ENCODE results near the gene BASP1.

DNA sequence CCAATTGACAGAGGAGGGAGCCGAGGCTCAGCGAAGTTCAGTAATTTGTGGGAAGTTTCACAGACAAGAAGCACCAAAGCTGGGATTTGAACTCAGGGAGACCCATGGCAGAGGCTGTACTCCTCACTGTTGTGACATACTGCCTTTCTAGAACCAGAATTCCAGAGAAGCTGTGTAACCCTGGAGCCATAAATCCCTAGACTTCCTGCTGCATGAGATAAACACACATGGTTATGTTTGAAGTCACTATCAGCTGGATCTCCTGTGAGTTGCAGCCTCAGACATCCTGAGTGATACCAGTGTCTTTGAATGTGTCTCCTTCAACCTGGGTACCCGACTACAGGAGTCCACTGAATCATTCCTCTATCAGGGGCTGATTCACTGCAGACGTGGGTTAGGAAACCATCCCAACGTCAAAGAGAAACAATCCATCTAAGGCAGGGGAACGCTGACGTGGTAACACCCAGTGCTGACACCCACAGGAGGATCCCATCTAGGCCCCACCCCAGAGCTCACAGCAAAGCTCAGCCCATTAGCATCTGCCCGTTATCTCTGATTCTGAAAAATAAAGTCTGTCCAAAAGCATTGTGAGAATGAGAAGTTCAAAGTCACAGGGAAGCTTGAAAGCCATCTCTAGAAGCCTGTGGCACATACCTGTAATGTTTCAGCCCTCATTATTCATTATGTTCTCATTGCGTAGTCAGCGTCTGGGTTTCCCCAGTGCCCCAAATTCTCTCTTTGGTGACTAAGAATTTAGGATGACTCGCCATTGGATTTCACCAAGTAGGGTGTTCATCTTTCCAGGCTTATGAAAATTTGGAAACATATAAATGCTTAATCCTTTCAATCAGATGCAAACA lies 36.3 kb upstream of the BASP1 start:
- TF ChIP-seq, protein P1, sequence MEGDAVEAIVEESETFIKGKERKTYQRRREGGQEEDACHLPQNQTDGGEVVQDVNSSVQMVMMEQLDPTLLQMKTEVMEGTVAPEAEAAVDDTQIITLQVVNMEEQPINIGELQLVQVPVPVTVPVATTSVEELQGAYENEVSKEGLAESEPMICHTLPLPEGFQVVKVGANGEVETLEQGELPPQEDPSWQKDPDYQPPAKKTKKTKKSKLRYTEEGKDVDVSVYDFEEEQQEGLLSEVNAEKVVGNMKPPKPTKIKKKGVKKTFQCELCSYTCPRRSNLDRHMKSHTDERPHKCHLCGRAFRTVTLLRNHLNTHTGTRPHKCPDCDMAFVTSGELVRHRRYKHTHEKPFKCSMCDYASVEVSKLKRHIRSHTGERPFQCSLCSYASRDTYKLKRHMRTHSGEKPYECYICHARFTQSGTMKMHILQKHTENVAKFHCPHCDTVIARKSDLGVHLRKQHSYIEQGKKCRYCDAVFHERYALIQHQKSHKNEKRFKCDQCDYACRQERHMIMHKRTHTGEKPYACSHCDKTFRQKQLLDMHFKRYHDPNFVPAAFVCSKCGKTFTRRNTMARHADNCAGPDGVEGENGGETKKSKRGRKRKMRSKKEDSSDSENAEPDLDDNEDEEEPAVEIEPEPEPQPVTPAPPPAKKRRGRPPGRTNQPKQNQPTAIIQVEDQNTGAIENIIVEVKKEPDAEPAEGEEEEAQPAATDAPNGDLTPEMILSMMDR (IDR thresholded peaks at IDR 0.05; ENCODE audit: insufficient read depth, low read length) = no peak
- no peak for TF ChIP-seq GABPA (IDR thresholded peaks at IDR 0.05; ENCODE audit: low read depth)
- no peak for TF ChIP-seq POLR2AphosphoS5 (IDR thresholded peaks at IDR 0.05; ENCODE audit: low read depth)
